K562 (cell line): ENCODE data around the gene PMF1. TPM values are rescaled to one million over a fixed set of nuclear protein-coding genes. Genes with fewer than 3 reads are reported as not detected.

Experiments used
- BRF1 ChIP-seq: IDR thresholded peaks from 3 replicates; pipeline ENCODE4 v1.6.1; 2011; ENCODE audit warnings: borderline replicate concordance, mild to moderate bottlenecking; ENCODE audit not compliant: insufficient read length; ENCODE audit errors: extremely low read depth
- CHD7 ChIP-seq: fragments of 200-600 bp; sonication (generic); IDR thresholded peaks from one replicate; pipeline ENCODE4 v1.6.1; 2012; ENCODE audit warnings: mild to moderate bottlenecking, low read depth, low read length, inconsistent platforms
- FOSL1 ChIP-seq: fragments of 200-800 bp; sonication (Bioruptor generic); conservative IDR thresholded peaks from 2 replicates; pipeline ENCODE4 v1.6.1; 2016; ENCODE audit warnings: missing genetic modification characterization, missing compliant biosample characterization
- FOXP4 ChIP-seq: sonication (generic); formaldehyde crosslinking; IDR thresholded peaks from 2 replicates; pipeline ENCODE4 v1.8.0; 2022; ENCODE audit warnings: mild to moderate bottlenecking, missing genetic modification reagents, borderline replicate concordance
- HDAC1 ChIP-seq, 2 experiments: fragments of 450-650 bp; IDR thresholded peaks; 2 replicates each; pipeline ENCODE4 v1.6.1; 2016 to 2017; ENCODE audit warnings: inconsistent platforms in 1 of 2, mild to moderate bottlenecking in 1 of 2, moderate library complexity in 1 of 2
- RBM15 ChIP-seq: fragments of 200-400 bp; formaldehyde crosslinking; IDR thresholded peaks from 2 replicates; pipeline ENCODE4 v1.6.1; 2018; ENCODE audit warnings: mild to moderate bottlenecking, low read length, moderate library complexity; ENCODE audit not compliant: insufficient read depth
- TEAD1 ChIP-seq, 2 experiments: fragments of 450-650 bp in 1 of 2; sonication (generic) in 1 of 2; formaldehyde crosslinking; IDR thresholded peaks; 2 replicates each; pipeline versions ENCODE4 v1.4.0 to v1.8.0; 2020 to 2022; ENCODE audit warnings: mild to moderate bottlenecking in 2 of 2, missing genetic modification reagents in 1 of 2
- THAP12 ChIP-seq: fragments of 250-450 bp; sonication (Bioruptor Pico); IDR thresholded peaks from 2 replicates; pipeline ENCODE4 v1.9.0; 2021; ENCODE audit warnings: mild to moderate bottlenecking, inconsistent platforms
- XRCC4 ChIP-seq: IDR thresholded peaks from one replicate; pipeline ENCODE4 v1.6.1; 2011; ENCODE audit not compliant: insufficient read depth, insufficient read length; ENCODE audit errors: extremely low read depth
- ZNF57 ChIP-seq: fragments of 450-650 bp; formaldehyde crosslinking; IDR thresholded peaks from 2 replicates; pipeline ENCODE4 v1.4.0; 2020; ENCODE audit warnings: mild to moderate bottlenecking, moderate library complexity
- polyA plus RNA-seq, 8 experiments: library from polyadenylated mRNA; depleted of rRNA in 4 of 8; stranded (reverse) in 5 of 8; unstranded in 3 of 8; fragments of >200 nt; fragmentation: Nextera tagmentation in 2 of 8; fragmentation: Illumina TruSeq in 1 of 8; extraction: Ambion mirVana in 2 of 8; extraction: Trizol in 1 of 8; gene quantifications; 2 replicates each; pipeline versions ENCODE4 v1.2.1 to v1.2.3, GENCODE V29; 2011 to 2014; ENCODE audit warnings: inconsistent platforms in 1 of 8, missing spikeins in 1 of 8
- total RNA-seq, 7 experiments: library from RNA; depleted of rRNA in 6 of 7; stranded (reverse); fragments of >200 nt in 6 of 7; fragmentation: Illumina TruSeq in 2 of 7; extraction: Trizol in 2 of 7; gene quantifications; 2 replicates each; pipeline versions ENCODE4 v1.2.1 to v1.2.3, GENCODE V29; 2011 to 2021; ENCODE audit warnings: low replicate concordance in 1 of 7

Gene PMF1
- total and polyA plus RNA-seq, 9 of the 15 experiments (the other 6 are each of a cell fraction or from before 2014, with no cell fraction given), result 9.4 to 92.9 (median 71.0) TPM

GRCh38 chr1:156214024-156214748 is 1.4 kb downstream of the PMF1 start (continued):
- TF ChIP-seq CHD7, result no peak
- peak; percentile 81; the same call in 1 of the 2 replicates for TF ChIP-seq FOSL1
- TF ChIP-seq TEAD1 (CRISPR knock-in tag; IDR thresholded peaks at IDR 0.05), result no peak
- no peak for TF ChIP-seq BRF1
- TF ChIP-seq XRCC4, result no peak
- no peak for TF ChIP-seq ZNF57 (CRISPR knock-in tag)
- no peak for TF ChIP-seq FOXP4 (CRISPR knock-in tag)
- no peak for TF ChIP-seq THAP12 (CRISPR knock-in tag)
- peak in 1 of 2 experiments; percentile 58; a peak in 2 of 4 replicates for TF ChIP-seq HDAC1 (IDR thresholded peaks at IDR 0.05)
- TF ChIP-seq RBM15, result no peak
